ENCODE measurements around the gene TMEM120B. TPM values are rescaled to one million over a fixed set of nuclear protein-coding genes. Genes with fewer than 3 reads are reported as not detected.

TMEM120B gene
- total and polyA plus RNA-seq, 2 of the 13 experiments (the other 11 are each of a cell fraction or from before 2014, with no cell fraction given), result 7.1 to 12.9 TPM

GRCh38 chr12:121793838-121794533 is 81.4 kb downstream of the TMEM120B start (continued):
- TF ChIP-seq, protein P1, sequence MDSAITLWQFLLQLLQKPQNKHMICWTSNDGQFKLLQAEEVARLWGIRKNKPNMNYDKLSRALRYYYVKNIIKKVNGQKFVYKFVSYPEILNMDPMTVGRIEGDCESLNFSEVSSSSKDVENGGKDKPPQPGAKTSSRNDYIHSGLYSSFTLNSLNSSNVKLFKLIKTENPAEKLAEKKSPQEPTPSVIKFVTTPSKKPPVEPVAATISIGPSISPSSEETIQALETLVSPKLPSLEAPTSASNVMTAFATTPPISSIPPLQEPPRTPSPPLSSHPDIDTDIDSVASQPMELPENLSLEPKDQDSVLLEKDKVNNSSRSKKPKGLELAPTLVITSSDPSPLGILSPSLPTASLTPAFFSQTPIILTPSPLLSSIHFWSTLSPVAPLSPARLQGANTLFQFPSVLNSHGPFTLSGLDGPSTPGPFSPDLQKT (CRISPR knock-in tag; IDR thresholded peaks at IDR 0.05; ENCODE audit: borderline replicate concordance), result no peak
- TF ChIP-seq ZNF556 (CRISPR knock-in tag; IDR thresholded peaks at IDR 0.05; ENCODE audit: borderline replicate concordance) (peak; percentile 89; the same call in 1 of the 2 replicates), MBD4 (IDR thresholded peaks at IDR 0.05; ENCODE audit: borderline replicate concordance, low read length) (no peak), ZNF282 (IDR thresholded peaks at IDR 0.05; ENCODE audit: partially characterized antibody) (no peak), ZKSCAN1 (IDR thresholded peaks at IDR 0.05; ENCODE audit: low read length) (no peak), REXO4 (CRISPR knock-in tag; IDR thresholded peaks at IDR 0.05; ENCODE audit: borderline replicate concordance) (0 out of 2 replicates have a peak, but pooled peaks have one; percentile 16), ZFP82 (CRISPR knock-in tag; IDR thresholded peaks at IDR 0.05; ENCODE audit: borderline replicate concordance) (peak; percentile 55; the same call in 1 of the 2 replicates), SMARCE1 (IDR thresholded peaks at IDR 0.05; ENCODE audit: borderline replicate concordance) (no peak), DNMT1 (CRISPR knock-in tag; IDR thresholded peaks at IDR 0.05) (peak; percentile 56; the same call in 1 of the 2 replicates), AFF4 (CRISPR knock-in tag; IDR thresholded peaks at IDR 0.05) (no peak), U2AF2 (IDR thresholded peaks at IDR 0.05; ENCODE audit: low read depth, low read length) (no peak), THRA (CRISPR knock-in tag; IDR thresholded peaks at IDR 0.05; ENCODE audit: borderline replicate concordance) (peak; percentile 80), JDP2 (CRISPR knock-in tag; IDR thresholded peaks at IDR 0.05; ENCODE audit: borderline replicate concordance) (no peak), ZNF101 (CRISPR knock-in tag; IDR thresholded peaks at IDR 0.05; ENCODE audit: borderline replicate concordance, low read depth) (no peak), ETV6 (CRISPR knock-in tag; conservative IDR thresholded peaks at IDR 0.05) (no peak; the same call in 1 of the 2 replicates), CBFB (CRISPR knock-in tag; IDR thresholded peaks at IDR 0.05) (peak; percentile 75), ZNF549 (CRISPR knock-in tag; IDR thresholded peaks at IDR 0.05) (0 out of 2 replicates have a peak, but pooled peaks have one; percentile 41), SOX6 (IDR thresholded peaks at IDR 0.05) (no peak), SOX6 (CRISPR knock-in tag; IDR thresholded peaks at IDR 0.05) (peak; percentile 73; the same call in 1 of the 2 replicates)
- TF ChIP-seq, protein P2, sequence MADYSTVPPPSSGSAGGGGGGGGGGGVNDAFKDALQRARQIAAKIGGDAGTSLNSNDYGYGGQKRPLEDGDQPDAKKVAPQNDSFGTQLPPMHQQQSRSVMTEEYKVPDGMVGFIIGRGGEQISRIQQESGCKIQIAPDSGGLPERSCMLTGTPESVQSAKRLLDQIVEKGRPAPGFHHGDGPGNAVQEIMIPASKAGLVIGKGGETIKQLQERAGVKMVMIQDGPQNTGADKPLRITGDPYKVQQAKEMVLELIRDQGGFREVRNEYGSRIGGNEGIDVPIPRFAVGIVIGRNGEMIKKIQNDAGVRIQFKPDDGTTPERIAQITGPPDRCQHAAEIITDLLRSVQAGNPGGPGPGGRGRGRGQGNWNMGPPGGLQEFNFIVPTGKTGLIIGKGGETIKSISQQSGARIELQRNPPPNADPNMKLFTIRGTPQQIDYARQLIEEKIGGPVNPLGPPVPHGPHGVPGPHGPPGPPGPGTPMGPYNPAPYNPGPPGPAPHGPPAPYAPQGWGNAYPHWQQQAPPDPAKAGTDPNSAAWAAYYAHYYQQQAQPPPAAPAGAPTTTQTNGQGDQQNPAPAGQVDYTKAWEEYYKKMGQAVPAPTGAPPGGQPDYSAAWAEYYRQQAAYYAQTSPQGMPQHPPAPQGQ (CRISPR knock-in tag; IDR thresholded peaks at IDR 0.05; ENCODE audit: borderline replicate concordance), result no peak
- TF ChIP-seq, protein P3, sequence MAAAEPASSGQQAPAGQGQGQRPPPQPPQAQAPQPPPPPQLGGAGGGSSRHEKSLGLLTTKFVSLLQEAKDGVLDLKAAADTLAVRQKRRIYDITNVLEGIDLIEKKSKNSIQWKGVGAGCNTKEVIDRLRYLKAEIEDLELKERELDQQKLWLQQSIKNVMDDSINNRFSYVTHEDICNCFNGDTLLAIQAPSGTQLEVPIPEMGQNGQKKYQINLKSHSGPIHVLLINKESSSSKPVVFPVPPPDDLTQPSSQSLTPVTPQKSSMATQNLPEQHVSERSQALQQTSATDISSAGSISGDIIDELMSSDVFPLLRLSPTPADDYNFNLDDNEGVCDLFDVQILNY (CRISPR knock-in tag; conservative IDR thresholded peaks at IDR 0.05), result no peak
